Right lobe of liver (tissue), 6 donors: Measurements from ENCODE around the gene UBC. TPM values are rescaled to one million over a fixed set of nuclear protein-coding genes. Genes with fewer than 3 reads are reported as not detected.
"Not testable (repeated sequence)": the region's sequence is repeated elsewhere in the genome, so short reads cannot be mapped to it uniquely, and the experiment has no call there.

Experiments
- ATAC-seq, 4 donors: fragments of 200-7000 bp; cut with Tn5 transposase; one replicate each; pipeline ENCODE4 v1.9.1; 2020; ENCODE audit warnings: mild to moderate bottlenecking in 4 of 4, moderate library complexity in 4 of 4
- DNase-seq, 3 donors: peaks; one replicate each; pipeline ENCODE4 v3.0.0-alpha.2; 2020
- H3K27ac ChIP-seq, 3 donors: fragments of 200-600 bp; one replicate each; pipeline ENCODE4 v1.8.0; 2022
- H3K27me3 ChIP-seq, 2 donors: fragments of 200-600 bp; one replicate each; pipeline ENCODE4 v1.8.0; 2022
- H3K36me3 ChIP-seq, 4 donors: fragments of 200-600 bp; sonication (generic) in 1 of 4; one replicate each; pipeline versions ENCODE4 v1.5.1 to v1.8.0; 2017 to 2022; ENCODE audit warnings: control low read depth in 1 of 4
- H3K4me1 ChIP-seq, 4 donors: fragments of 200-600 bp; sonication (generic) in 1 of 4; one replicate each; pipeline versions ENCODE4 v1.5.1 to v1.8.0; 2017 to 2022; ENCODE audit warnings: control low read depth in 1 of 4
- H3K4me3 ChIP-seq, 3 donors: fragments of 200-600 bp; one replicate each; pipeline ENCODE4 v1.8.0; 2022
- H3K9me3 ChIP-seq, 4 donors: fragments of 200-600 bp; sonication (generic) in 1 of 4; one replicate each; pipeline versions ENCODE4 v1.5.1 to v1.8.0; 2017 to 2022; ENCODE audit warnings: control low read depth in 1 of 4
- CTCF ChIP-seq, 4 donors: fragments of 200-600 bp in 3 of 4; fragments of 450-650 bp in 1 of 4; IDR thresholded peaks; one replicate each; pipeline versions ENCODE4 v1.5.1 to v1.8.0; 2016 to 2022; ENCODE audit warnings: antibody characterized with exemption in 4 of 4, mild to moderate bottlenecking in 2 of 4
- POLR2A ChIP-seq: fragments of 450-650 bp; IDR thresholded peaks from one replicate; pipeline ENCODE4 v1.6.1; 2017; ENCODE audit warnings: antibody characterized with exemption, mild to moderate bottlenecking
- WGBS: methylation state at CpG from one replicate; pipeline ENCODE4 v1.1.6; 2018; ENCODE audit warnings: low coverage, low lambda C conversion rate; ENCODE audit not compliant: insufficient coverage; ENCODE audit errors: missing lambda C conversion rate; 5-methylcytosine and 5-hydroxymethylcytosine counted together
- intact Hi-C, 2 donors: fragments of 100-400 bp; cut with DNase I; formaldehyde crosslinking; loops; one replicate each; pipeline versions ENCODE4 v1.11.2 to v1.14.1; 2022
- total RNA-seq, 6 experiments: library from RNA; depleted of rRNA in 2 of 6; stranded (reverse); fragments of >200 nt in 2 of 6; fragmentation: NEBNext Ultra II Directional in 3 of 6; extraction: Animal tissue kit (Norgen Biotek cat#: 25700) in 3 of 6; gene quantifications; one replicate each; pipeline versions ENCODE4 v1.1.0 to v1.2.4, GENCODE V29; 2016 to 2023
- donor health status: DM: no; HTN: yes; CAD: no.
- donor health status: DM: no; HTN: no; CAD: no.
- donor health status: DM: no; HTN: no; CAD: no.
- donor health status: DM: no; HTN: yes; CAD: no.
- donor health status: DM: no; HTN: yes; CAD: no.

Gene UBC
- total RNA-seq, 6 experiments from 2014 or later, result 390 to 1,023 (median 604) TPM

DNA sequence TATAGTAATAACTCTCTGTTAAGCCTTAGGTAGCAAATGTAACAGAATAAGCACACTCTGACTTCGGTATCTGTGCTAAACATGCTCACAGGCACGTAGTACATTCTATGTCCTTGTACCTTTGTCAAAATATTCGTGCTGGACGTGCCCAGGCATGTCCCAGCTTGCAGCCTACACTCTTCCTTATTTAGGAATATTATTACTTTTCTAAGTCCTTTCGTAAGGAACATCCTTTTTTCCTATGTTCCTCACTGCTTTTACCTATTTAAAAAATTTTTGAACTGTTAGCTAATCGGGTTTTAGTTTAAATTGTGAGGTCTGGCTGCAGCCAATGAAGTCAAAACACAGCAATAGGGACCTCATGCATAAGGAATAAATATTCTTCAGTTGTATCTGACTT, 24.1 kb upstream of the UBC start:
- H3K4me3 ChIP-seq, result peak overlapping the region; percentile 26 to 43 (median 39)
- H3K27me3 ChIP-seq, result no peaks in the 10 kb centered on the region
- WGBS, result 4% methylated on average over 6 of the region's 6 CpGs
- TF ChIP-seq POLR2A, result no peak
- TF ChIP-seq CTCF (IDR thresholded peaks at IDR 0.05), result no peak
- peaks cover 0 to 25% (median 6%) of the 10 kb centered on the region in 4 donors for H3K4me1 ChIP-seq
- DNase-seq, result no peak
- peak overlapping the region; percentile 89 to 93 (median 92) for H3K27ac ChIP-seq
- H3K36me3 ChIP-seq, result no peaks in the 10 kb centered on the region
- H3K9me3 ChIP-seq, result no peaks in the 10 kb centered on the region
- peak in 2 of 4 donors; percentile 7 to 33 for ATAC-seq
- intact Hi-C loops, result no loop called here

DNA sequence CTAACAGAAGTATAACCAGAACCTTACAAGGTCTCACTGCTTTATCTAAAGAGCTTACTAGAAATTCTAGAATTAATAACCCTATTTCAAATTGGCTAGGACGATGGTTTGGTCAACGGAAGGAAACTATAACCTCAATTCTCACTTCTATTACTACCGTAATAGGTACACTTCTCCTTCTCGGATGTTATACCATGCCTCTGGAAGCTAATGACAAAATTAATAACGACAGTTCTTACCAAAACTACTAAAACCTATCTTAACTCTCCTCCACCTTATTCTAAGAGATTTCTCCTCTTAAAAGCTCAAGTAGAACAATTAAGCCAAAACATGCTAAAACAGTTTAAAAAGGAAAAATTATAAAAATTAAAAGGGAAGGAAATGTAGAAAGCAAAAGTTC, 23.7 kb upstream of the UBC start:
- TF ChIP-seq CTCF (IDR thresholded peaks at IDR 0.05), result no peak
- TF ChIP-seq POLR2A, result no peak
- intact Hi-C loops, result no loop called here

GRCh38 chr12:124931528-124931927, 17.1 kb upstream of the UBC start:
- ATAC-seq, H3K27me3 ChIP-seq, H3K4me1 ChIP-seq, H3K36me3 ChIP-seq, H3K9me3 ChIP-seq, intact Hi-C loops, H3K4me3 ChIP-seq, H3K27ac ChIP-seq, DNase-seq: not testable (repeated sequence)
- WGBS, result 97% methylated on average over 6 of the region's 9 CpGs

More for the DNA sequence above, 23.7 kb upstream of the UBC start:
- peaks cover 0 to 25% (median 6%) of the 10 kb centered on the region in 4 donors for H3K4me1 ChIP-seq
- no peaks in the 10 kb centered on the region for H3K27me3 ChIP-seq
- DNase-seq, result no peak
- H3K27ac ChIP-seq, result peak overlapping the region; percentile 89 to 93 (median 92)
- H3K4me3 ChIP-seq, result peak overlapping the region in 1 of 3 donors; percentile 43
- ATAC-seq, result no peak
- H3K36me3 ChIP-seq, result no peaks in the 10 kb centered on the region
- H3K9me3 ChIP-seq, result no peaks in the 10 kb centered on the region
- 36% methylated on average over 5 of the region's 5 CpGs for WGBS

- H3K4me1 ChIP-seq, result peaks cover 0 to 6% (median 0%) of the 10 kb centered on the region in 4 donors
- no peaks in the 10 kb centered on the region for H3K36me3 ChIP-seq
- intact Hi-C loops, result no loop called here
- no peaks in the 10 kb centered on the region for H3K9me3 ChIP-seq
- no peak for ATAC-seq
- no peak overlapping the region for H3K27ac ChIP-seq
- no peaks in the 10 kb centered on the region for H3K27me3 ChIP-seq
- H3K4me3 ChIP-seq, result no peak overlapping the region
- DNase-seq, result no peak
- TF ChIP-seq CTCF (IDR thresholded peaks at IDR 0.05), result no peak
- TF ChIP-seq POLR2A, result no peak
Observed at GRCh38 chr12:124930586-124930985, 16.1 kb upstream of the UBC start.

GRCh38 chr12:124929649-124930419, 15.4 kb upstream of the UBC start:
- no peak for TF ChIP-seq POLR2A
- no peak for TF ChIP-seq CTCF (IDR thresholded peaks at IDR 0.05)
- WGBS, result 83% methylated on average over 7 of the region's 9 CpGs
- DNase-seq, result no peak

More at GRCh38 chr12:124929649-124930419, 15.4 kb upstream of the UBC start:
- H3K4me3 ChIP-seq, result no peak overlapping the region
- peaks cover 0 to 6% (median 0%) of the 10 kb centered on the region in 4 donors for H3K4me1 ChIP-seq
- ATAC-seq, result no peak
- no peaks in the 10 kb centered on the region for H3K9me3 ChIP-seq
- H3K27ac ChIP-seq, result no peak overlapping the region
- no peaks in the 10 kb centered on the region for H3K36me3 ChIP-seq
- H3K27me3 ChIP-seq, result no peaks in the 10 kb centered on the region
- intact Hi-C loops, result no loop called here
